Vagina (tissue), 2 donors: ENCODE measurements around the gene TTC4. TPM values are rescaled to one million over a fixed set of nuclear protein-coding genes. Genes with fewer than 3 reads are reported as not detected.

ENCODE experiments used
- DNase-seq, 2 donors: peaks; one replicate each; pipeline ENCODE4 v3.0.0-alpha.2; 2017; ENCODE audit errors: extremely low spot score in 2 of 2
- H3K27ac ChIP-seq: fragments of 200-600 bp; sonication (generic); one replicate; pipeline ENCODE4 v1.5.1; 2019
- H3K27me3 ChIP-seq: fragments of 200-600 bp; sonication (generic); one replicate; pipeline ENCODE4 v1.5.1; 2019
- H3K36me3 ChIP-seq, 2 donors: fragments of 200-600 bp; sonication (generic); one replicate each; pipeline ENCODE4 v1.5.1; 2017 to 2019
- H3K4me1 ChIP-seq: fragments of 200-600 bp; sonication (generic); one replicate; pipeline ENCODE4 v1.5.1; 2019
- H3K4me3 ChIP-seq, 2 donors: fragments of 200-600 bp; sonication (generic); 1 replicate in 1 of 2; 2 replicates in 1 of 2; pipeline ENCODE4 v1.5.1; 2016 to 2019
- H3K9me3 ChIP-seq: fragments of 200-600 bp; sonication (generic); one replicate; pipeline ENCODE4 v1.5.1; 2019
- POLR2A ChIP-seq, 2 donors: fragments of 450-650 bp; IDR thresholded peaks; one replicate each; pipeline ENCODE4 v1.6.1; 2017; ENCODE audit warnings: antibody characterized with exemption in 2 of 2, mild to moderate bottlenecking in 2 of 2, moderate library complexity in 2 of 2
- POLR2AphosphoS5 ChIP-seq, 2 donors: sonication (generic); formaldehyde crosslinking; IDR thresholded peaks; one replicate each; pipeline ENCODE4 v1.9.0; 2017; ENCODE audit warnings: antibody characterized with exemption in 2 of 2, mild to moderate bottlenecking in 2 of 2, low read depth in 1 of 2; ENCODE audit not compliant: insufficient read depth in 1 of 2
- intact Hi-C: fragments of 100-400 bp; cut with DNase I; formaldehyde crosslinking; loops from one replicate; pipeline ENCODE4 v1.15.1; 2023
- total RNA-seq: library from RNA; depleted of rRNA; stranded (reverse); fragments of >200 nt; gene quantifications from one replicate; pipeline ENCODE4 v1.2.3, GENCODE V29; 2016
- TF ChIP-seq, protein P1 (sequence below), 3 experiments: fragments of 450-650 bp in 2 of 3; fragments of 200-600 bp in 1 of 3; sonication (generic) in 1 of 3; IDR thresholded peaks; one replicate each; pipeline ENCODE4 v1.5.1; 2017 to 2019; ENCODE audit warnings: antibody characterized with exemption in 3 of 3, mild to moderate bottlenecking in 2 of 3, moderate library complexity in 2 of 3

The TTC4 gene
- total RNA-seq, 1 donor from 2014 or later = 12.8 TPM

DNA sequence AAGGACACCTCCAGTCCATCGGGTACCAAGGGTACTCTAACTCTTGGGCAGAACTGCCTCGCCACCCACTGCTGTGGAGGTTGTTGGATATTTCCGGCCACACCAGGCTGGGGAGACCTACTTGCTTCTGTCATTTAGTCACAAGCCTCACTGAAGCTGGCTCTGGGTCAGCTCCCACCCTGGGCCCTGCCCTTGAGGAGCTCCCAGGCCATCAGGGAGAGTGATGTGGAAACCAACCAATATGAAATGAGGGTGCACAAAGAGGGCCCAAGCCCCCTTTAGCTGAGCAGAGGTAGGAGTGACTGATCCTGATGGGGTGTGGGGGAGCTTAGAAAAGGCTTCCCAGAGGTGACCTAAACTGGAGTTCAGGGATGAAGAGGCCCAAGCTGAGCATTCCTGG is 29.0 kb downstream of the TTC4 start:
- Histone ChIP-seq H3K4me1 (no peaks in the 10 kb centered on the region), H3K4me3 (no peak overlapping the region), H3K27me3 (no peaks in the 10 kb centered on the region), H3K36me3 (peaks cover 0 to 16% of the 10 kb centered on the region in 2 donors), H3K9me3 (no peaks in the 10 kb centered on the region), H3K27ac (no peak overlapping the region)
- DNase-seq = peak in 1 of 2 donors; percentile 81
- intact Hi-C loops = no loop called here
- TF ChIP-seq, protein P1, sequence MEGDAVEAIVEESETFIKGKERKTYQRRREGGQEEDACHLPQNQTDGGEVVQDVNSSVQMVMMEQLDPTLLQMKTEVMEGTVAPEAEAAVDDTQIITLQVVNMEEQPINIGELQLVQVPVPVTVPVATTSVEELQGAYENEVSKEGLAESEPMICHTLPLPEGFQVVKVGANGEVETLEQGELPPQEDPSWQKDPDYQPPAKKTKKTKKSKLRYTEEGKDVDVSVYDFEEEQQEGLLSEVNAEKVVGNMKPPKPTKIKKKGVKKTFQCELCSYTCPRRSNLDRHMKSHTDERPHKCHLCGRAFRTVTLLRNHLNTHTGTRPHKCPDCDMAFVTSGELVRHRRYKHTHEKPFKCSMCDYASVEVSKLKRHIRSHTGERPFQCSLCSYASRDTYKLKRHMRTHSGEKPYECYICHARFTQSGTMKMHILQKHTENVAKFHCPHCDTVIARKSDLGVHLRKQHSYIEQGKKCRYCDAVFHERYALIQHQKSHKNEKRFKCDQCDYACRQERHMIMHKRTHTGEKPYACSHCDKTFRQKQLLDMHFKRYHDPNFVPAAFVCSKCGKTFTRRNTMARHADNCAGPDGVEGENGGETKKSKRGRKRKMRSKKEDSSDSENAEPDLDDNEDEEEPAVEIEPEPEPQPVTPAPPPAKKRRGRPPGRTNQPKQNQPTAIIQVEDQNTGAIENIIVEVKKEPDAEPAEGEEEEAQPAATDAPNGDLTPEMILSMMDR (IDR thresholded peaks at IDR 0.05) = no peak
- TF ChIP-seq POLR2AphosphoS5 (IDR thresholded peaks at IDR 0.05; ENCODE audit: insufficient read depth in 1 of 2, low read depth in 1 of 2) (no peak), POLR2A (IDR thresholded peaks at IDR 0.05) (no peak)

DNA sequence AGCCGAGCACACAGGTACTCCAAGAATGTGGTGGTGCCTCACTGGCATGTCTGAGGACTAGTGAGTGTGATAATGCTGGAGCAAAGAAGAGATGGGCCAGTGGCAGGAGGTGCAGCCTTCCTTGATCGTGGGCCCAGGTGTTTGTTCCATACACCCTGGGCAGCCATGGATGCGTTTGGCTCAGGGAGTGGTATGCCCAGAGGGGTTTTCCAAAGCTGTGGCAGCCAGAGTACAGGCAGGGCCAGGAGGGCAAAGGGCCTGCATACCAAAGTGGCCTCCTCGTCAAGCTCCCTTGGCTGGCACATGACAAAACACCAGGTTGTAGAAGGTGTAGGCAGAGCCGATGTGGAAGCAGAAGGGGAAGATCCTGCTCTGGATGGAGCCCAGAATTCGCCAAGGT is 29.6 kb downstream of the TTC4 start:
- H3K4me1 ChIP-seq = no peaks in the 10 kb centered on the region
- no peaks in the 10 kb centered on the region for H3K9me3 ChIP-seq
- H3K27me3 ChIP-seq = no peaks in the 10 kb centered on the region
- H3K4me3 ChIP-seq = no peak overlapping the region
- H3K36me3 ChIP-seq = peaks cover 0 to 16% of the 10 kb centered on the region in 2 donors
- TF ChIP-seq POLR2A (IDR thresholded peaks at IDR 0.05) (no peak), POLR2AphosphoS5 (IDR thresholded peaks at IDR 0.05; ENCODE audit: insufficient read depth in 1 of 2, low read depth in 1 of 2) (no peak)
- TF ChIP-seq, protein P1 (IDR thresholded peaks at IDR 0.05) = no peak
- DNase-seq = peak in 1 of 2 donors; percentile 58
- no peak overlapping the region for H3K27ac ChIP-seq
- intact Hi-C loops = no loop called here

DNA sequence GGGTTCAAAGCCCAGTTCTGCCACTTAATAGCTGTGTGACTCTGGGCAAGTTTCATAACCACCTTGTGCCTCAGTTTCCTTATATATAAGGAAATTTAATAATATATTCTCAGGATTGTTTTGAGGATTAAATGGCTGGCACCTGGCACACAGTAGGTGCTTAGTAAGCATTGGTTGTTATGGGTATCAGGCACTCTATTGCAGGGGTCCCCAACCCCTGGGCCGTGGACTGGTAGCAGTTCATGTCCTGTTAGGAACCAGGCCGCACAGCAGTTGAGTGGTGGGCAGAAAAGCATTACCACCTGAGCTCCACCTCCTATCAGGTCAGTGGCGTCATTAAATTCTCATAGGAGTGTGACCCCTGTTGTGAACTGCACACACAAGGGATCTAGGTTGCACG is 30.2 kb downstream of the TTC4 start:
- Histone ChIP-seq H3K9me3 (no peaks in the 10 kb centered on the region), H3K4me3 (no peak overlapping the region), H3K4me1 (no peaks in the 10 kb centered on the region), H3K27ac (no peak overlapping the region), H3K36me3 (peaks cover 0 to 16% of the 10 kb centered on the region in 2 donors), H3K27me3 (no peaks in the 10 kb centered on the region)
- intact Hi-C loops = no loop called here
- TF ChIP-seq POLR2AphosphoS5 (IDR thresholded peaks at IDR 0.05; ENCODE audit: insufficient read depth in 1 of 2, low read depth in 1 of 2) = no peak
- no peak for TF ChIP-seq POLR2A (IDR thresholded peaks at IDR 0.05)
- peak in 1 of 2 donors; percentile 7 for DNase-seq

DNA sequence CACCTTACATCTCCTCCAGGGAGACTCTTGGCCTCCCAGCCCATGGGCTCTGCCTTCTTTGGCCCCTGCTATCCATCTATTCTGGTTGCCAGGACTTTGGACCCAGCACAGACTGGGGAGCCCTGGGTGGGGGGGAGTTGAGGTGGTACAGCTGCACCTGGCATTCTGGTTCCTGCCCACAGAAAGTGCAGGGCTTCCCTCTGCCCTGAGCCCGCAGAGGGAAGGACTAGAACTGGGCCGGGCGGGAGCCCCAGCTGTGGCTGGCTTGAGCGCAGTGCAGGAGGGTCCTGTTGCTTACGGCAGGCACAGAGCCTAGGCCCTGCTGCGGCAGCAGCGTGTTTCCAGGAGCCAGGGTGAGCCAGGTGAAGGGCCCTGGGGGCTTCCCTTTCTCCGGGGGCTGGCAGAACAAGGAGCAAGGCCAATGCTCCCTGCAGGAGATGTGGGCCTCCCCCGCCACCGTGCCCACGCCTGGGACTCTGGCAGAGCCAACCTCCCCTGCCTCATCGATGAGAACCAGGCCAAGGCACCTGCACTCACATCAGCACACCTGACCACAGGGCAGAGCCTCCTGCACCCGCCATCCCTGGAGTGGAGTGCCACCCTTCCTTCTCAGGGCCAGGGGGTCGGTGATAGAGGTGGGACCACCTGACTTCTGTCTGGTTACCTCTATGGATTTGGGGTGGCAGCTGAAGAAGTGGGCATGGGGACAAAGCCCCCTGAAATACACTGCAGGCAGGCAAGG is 32.6 kb downstream of the TTC4 start:
- Histone ChIP-seq H3K27me3 (no peaks in the 10 kb centered on the region), H3K4me1 (no peaks in the 10 kb centered on the region), H3K27ac (no peak overlapping the region), H3K9me3 (no peaks in the 10 kb centered on the region), H3K4me3 (no peak overlapping the region), H3K36me3 (no peaks in the 10 kb centered on the region)
- intact Hi-C loops = no loop called here
- TF ChIP-seq POLR2A (IDR thresholded peaks at IDR 0.05) (no peak), POLR2AphosphoS5 (IDR thresholded peaks at IDR 0.05; ENCODE audit: insufficient read depth in 1 of 2, low read depth in 1 of 2) (no peak)
- TF ChIP-seq, protein P1 (IDR thresholded peaks at IDR 0.05) = no peak
- no peak for DNase-seq

DNA sequence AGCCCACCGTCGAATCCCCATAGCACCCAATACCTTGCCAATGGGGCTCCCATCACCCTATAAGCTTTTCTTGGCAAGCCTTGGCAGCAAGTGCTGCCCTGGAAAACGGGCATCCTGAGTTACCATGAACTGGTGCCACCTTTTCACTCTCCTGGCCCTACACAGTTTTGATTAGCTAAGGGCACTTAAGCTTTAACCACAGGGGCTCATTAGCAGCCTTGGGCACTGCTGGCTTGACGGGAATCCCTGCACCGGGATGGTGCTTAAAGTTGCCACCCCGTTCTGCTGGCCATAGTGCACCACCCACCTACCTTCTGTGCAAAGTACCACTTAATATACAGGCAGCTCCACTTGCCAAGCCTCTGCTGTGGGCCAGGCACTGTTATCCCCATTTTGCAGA is 34.9 kb downstream of the TTC4 start:
- no peak overlapping the region for H3K4me3 ChIP-seq
- intact Hi-C loops = no loop called here

More for the DNA sequence above, 34.9 kb downstream of the TTC4 start:
- no peak overlapping the region for H3K27ac ChIP-seq
- no peaks in the 10 kb centered on the region for H3K9me3 ChIP-seq
- TF ChIP-seq POLR2A (IDR thresholded peaks at IDR 0.05) (no peak), POLR2AphosphoS5 (IDR thresholded peaks at IDR 0.05; ENCODE audit: insufficient read depth in 1 of 2, low read depth in 1 of 2) (no peak)
- TF ChIP-seq, protein P1 (IDR thresholded peaks at IDR 0.05) = no peak
- DNase-seq = no peak
- no peaks in the 10 kb centered on the region for H3K4me1 ChIP-seq
- H3K27me3 ChIP-seq = no peaks in the 10 kb centered on the region
- no peaks in the 10 kb centered on the region for H3K36me3 ChIP-seq
